Measurements from ENCODE around the gene SARDH. TPM values are rescaled to one million over a fixed set of nuclear protein-coding genes. Genes with fewer than 3 reads are reported as not detected.

Gene SARDH
- total RNA-seq, 1 donor from 2014 or later, result 2.8 TPM

DNA sequence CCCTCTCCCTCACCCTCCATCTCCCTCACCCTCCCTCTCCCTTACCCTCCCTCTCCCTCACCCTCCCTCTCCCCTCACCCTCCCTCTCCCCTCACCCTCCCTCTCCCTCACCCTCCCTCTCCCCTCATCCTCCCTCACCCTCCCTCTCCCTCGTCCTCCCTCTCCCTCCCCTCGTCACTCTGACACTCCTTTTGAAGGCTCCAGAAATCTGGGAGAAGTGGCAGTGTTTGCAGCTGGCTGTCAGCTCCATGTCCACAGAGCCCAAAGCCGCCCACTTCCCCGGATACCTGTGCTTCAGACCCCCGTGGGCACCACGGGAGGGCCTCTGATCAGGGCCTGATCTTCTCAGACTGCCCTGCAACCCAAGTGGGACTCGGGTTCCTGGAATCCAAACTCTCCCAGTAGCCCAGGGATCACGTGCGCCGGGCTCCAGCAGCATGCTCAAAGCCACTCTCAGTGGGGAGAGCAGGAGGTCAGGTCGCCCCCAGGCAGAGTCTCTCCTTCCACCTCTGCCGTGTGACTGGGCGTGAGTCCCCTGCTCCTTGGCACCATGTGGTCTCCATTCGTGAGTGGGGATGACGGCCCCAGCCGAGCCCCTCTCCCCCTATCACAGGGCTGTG lies 68.9 kb downstream of the SARDH start:
- no peak for DNase-seq (ENCODE audit: low spot score)

DNA sequence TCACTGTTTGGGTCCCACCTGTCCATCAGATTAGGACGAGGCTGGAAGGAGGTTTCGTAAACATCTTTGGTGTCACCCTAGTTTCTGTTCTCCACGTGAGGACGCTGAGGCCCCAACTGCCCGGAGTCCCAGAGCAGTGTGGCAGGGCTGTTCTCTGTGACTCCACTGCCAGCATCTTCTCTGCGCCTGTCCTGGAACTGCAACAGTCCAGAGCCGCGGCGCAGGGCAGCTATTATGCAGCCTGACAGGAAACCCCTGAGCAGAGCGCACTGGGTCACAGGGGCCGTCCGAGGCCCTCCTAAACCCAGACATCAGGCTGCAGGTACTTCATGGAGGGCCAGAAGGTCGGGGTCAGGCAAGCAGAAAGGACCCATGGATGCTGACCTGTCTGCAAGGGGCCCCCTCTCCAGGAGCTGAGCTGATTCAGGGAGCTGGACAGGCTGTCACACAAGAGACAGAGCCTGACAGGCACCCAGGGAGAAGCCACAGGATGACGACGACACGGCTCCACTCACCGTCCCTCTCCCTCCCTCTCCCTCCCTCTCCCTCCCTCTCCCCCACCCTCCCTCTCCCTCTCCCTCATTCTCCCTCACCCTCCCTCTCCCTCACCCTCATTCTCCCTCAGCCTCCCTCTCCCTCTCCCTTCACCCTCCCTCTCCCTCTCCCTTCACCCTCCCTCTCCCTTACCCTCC lies 70.2 kb downstream of the SARDH start:
- DNase-seq (ENCODE audit: low spot score), result no peak

DNA sequence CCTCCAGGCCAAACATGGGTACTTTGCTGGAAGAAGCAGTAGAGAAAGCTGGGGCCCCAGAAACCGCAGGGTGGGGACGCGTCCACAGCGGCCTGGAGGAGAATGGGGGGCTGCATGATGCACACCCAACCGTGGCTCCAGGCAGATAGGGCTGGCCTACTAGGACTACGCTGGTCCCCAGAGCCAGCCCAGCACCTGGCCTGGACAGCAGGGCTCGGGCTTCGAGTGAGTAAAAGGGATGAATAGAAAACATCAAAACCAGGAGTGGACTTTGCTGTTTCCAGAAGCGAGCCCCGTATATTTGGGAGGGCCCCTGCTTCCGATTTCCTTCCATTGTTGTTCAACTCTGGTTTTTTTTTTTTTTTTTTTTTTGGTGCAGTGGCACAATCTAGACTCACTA lies 71.3 kb downstream of the SARDH start:
- no peak for DNase-seq (ENCODE audit: low spot score)

DNA sequence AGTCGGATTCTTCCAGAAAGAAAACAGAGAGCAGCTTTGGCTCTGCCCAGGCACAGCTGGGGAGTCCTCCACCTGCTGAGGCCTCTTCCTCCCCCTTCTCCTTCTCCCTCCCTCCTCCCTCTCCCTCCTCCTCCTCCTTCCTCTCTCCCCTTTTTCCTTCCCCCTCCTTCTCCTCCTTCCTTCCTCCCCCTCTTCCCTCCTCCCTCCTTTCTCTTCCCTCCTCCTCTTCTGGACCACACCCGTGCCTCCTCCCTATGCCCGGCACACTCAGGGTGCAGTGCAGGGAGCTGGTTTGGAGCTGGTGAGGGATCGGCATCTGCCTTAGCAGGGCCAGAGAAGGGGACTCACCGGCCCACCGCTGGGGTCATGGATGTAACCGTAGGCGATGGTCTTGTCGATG lies 71.8 kb downstream of the SARDH start:
- no peak for DNase-seq (ENCODE audit: low spot score)

DNA sequence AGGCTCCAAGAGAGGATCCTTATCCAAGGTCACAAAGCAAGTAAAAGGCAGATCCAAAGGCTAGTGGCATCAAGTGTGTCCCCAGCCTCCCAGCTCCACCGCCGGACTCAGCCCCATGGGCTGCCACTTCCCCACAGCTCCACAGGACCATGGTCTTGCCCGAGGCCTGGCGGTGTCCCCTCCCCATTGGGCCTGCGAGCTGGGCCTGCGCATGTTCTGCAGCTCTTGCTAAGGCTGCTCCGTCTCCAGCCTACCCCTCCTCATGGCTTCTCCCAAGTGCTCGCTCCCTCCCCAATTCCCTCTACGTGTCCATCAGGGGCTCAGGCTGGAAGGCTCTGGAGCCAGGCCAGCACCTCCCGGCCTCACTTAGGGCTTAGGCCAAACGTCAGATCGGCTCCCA lies 72.6 kb downstream of the SARDH start:
- DNase-seq (ENCODE audit: low spot score), result no peak

DNA sequence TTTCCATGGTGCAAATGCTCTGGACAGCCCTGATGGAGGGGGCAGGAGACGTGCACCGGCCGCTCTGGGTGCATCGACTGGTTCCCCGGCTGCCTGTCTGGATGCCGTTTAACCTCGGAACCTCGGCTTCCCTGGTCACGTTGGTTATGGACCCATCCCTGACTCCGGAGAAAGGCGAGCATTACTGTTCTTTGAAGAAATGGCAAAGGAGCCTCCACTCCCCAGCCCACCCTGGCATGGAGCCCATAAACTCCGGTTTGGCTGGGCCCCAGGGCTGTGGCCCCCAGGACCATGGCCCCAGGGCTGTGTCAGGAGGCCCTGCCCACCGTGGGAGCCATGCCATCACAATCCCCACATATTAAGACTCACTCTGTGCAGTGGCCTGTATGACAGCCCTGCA lies 73.1 kb downstream of the SARDH start:
- no peak for DNase-seq (ENCODE audit: low spot score)

DNA sequence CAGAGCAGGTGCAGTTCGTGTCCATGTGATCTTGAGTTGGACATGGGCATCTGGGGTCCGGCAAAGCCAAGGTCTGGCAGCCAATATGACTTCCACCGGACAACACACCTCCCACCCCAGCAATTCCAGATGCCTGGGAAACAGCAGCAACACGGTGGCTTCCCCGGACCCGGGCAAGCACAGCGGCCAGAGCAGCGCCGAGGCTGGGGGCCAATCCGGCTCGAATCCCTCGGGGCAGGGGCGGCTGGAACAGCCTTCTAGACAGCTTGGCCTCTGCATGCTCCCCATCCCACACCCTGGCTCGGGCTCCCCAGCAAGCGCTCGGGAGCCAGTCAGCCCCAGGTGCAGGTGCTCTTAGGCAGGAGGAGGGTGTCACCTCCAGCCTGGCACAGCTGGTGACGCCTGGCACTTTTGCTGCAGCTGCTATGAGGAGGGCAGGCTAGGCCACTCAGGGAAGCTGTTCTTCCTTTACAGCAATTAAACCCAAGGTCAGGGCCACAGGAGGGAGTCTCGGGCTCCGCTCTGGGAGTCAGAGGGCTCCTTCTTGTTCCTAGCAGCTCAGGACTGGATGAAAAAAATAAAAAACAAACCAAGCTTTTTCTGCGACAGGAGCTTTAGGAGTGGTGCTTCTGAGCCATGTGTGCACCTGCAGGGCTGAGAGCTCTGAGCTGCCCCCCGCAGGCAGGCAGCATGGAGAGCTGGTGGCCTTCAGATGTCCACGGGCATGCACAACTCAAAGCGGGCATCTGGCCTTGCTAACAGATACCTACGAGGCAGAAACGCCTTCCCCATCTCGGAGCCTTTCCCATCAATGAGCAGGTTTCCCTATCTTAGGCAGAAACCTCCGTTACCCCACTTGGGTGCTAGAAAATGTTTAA lies 73.7 kb downstream of the SARDH start:
- no peak for DNase-seq (ENCODE audit: low spot score)

DNA sequence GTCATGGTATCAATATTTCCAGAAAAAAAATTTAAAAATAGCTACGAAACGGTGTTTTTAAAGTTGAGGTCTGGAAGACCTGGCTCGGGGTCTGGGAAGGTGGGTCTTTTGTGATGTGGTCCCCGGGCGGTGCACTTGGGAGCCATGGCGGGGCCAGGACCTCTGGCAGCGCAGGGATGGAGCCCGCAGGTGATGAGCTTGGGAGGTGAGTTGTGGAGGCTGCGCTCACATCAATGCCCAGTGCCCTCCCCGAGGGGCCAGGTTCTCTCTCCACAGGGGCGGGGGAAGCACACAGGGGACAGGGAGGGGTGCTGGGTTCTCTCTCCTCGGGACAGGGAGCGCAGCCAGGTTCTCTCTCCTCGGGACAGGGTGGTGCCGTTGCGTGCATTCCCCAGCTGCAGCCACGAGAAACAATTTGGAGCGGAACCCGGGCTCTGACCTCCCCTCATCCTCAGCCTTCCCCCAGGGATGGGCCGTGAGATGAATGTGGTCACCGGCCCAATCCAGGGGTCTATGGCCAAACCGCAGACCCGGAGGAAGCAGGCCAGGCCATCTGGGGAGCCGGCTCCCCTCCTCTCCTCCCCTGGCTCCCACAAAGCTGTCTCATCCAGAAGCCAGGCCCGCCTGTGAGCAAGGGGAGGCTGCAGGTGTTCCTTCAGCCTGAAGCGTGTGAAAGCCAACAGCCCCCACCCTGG lies 76.2 kb downstream of the SARDH start:
- DNase-seq (ENCODE audit: low spot score), result no peak

DNA sequence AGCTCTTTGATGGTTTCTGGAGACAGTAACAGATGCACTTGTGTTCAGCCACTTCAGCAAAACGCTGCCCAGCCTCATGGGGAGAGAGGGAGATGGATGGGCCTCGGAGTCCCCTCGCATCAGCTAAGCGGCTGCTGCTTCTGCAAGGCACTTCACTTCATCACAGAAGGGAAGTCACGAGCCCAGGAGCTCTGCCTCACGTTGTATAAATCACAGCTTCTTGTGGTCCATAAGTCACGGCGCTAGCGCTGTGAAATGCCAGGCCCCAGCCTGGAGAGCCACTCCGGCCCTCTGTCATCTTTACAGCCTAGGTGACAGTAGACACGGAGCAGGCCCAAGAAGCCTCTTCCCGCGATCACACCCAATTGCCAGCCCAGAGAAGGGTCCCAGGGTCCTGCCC lies 78.6 kb downstream of the SARDH start:
- DNase-seq (ENCODE audit: low spot score), result no peak

DNA sequence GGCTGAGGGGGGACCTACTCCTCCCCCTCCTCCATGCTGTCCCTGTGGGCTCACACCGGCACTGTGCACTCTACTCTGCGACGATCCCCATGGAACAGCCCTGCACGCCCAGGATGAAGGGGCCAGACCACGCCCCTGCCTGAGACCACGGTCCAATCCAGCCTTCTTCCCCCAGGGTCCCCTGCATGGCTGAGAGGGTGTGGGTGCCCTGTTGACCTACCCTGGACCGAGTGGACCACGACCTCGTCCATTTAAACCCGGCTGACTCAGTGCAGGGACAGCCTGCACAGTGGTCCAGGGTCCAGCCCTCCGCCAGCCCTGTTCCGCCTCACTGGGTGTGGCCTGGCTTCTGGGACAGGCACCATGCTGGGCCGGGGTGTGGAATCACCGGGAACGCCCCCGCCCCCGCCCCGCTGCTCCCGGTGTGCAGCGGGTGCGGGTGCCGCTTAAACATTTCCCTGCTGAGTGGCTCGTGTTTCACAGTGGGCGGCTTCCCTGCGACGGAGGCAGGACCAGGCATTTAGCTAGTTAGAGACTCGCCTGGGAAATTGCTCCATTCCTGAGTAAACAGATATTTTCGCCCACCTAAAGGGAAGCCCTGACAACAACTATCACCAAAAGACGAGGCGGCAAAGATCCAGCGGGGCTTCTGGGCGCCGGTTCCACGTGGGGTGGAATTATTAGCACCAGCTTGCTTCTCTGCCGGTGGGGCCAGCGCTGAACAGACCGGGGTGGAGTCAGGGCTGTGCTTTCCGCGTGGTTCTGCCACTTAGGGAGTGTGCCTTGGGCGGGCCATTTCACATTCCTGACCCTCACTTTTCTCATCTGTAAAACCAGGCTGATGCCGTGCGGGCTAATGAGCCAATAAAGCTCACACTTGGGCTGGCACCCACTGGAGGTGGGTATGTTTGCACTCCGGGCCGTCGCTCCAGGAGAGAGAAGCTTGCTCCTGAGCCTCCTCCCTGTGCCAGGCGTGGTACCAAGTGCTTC lies 79.4 kb downstream of the SARDH start:
- no peak for DNase-seq (ENCODE audit: low spot score)

DNA sequence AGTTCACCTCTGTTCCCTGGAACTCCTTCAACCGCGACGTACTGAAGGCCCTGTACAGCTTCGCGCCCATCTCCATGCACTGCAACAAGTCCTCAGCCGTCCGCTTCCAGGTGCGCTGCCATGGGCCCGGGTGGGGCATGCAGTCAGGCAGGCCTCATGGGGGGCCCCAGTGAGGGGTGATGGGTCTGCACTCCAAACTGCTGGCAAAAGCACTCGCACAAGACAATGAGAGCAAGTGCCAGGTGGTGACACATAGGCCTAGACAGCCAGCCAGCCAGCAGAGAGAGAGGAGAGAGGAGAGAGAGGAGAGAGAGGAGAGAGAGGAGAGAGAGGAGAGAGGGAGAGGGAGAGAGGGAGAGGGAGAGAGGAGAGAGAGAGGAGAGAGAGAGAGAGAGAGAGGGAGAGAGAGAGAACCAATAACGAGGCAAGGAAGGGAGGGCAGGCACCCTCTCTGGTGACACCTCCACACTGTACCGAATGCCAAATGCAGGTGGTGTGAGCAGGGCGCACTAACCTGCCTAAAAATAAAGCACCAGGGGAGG lies 81.0 kb downstream of the SARDH start:
- DNase-seq (ENCODE audit: low spot score), result no peak

DNA sequence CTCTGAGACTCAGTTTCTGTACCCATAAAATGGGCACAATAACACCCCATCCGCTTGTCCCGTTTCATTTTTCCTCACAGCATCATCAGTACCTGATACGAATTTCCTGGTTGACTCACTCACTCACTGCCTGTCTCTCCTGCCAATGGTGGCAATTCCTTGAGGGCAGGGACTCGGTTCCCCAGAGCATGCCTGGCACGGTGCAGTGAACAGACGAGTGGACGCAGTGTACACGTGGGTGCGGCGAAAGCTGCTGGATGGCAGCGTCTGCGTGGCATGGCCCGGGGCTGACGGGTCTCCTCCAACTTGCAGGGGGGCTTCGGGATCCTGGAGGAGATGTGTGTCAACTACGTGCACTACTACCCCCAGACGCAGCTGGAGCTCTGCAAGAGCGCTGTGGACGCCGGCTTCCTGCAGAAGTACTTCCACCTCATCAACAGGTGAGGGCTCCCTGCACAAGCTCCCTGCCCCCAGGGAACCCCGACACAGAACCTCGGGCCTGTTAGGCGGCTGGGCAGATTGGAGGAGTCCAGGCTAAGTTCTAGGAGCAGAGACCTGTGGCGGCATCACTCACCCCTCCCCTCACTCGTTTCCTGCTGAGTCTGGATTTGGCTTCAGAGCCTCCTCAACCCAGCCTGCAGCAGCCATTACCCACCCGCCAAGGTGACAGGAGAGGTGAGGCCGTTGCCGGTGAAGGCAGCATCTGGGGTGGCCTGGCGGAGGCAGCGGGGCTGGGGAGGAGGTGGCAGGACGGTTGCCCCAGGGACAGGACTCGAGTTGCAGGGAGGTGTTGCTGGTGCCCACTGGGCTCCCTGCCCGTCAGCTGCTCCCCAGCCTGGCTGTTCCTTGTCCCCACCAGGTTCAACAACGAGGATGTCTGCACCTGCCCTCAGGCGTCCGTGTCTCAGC lies 81.7 kb downstream of the SARDH start:
- no peak for DNase-seq (ENCODE audit: low spot score)

DNA sequence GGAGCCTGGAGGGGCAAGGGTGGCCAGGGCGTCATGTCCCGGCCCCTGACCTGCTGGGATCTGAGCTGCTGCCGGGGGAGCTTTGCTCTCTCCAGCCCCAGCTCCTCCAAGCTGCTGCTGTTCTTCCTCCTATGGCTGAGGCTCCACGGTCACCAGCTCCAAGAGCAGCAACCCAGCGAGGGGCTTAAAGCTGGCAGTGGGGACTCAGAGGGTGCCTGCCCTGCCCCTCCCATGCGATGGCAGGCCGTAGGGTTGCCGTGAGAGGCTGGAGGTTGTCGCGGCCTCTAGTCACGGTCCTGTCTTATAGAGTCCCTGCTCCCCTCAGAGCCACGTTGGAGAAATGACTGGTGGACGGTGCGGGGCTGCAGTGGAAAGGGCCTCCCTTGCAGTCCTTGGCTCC lies 82.5 kb downstream of the SARDH start:
- no peak for DNase-seq (ENCODE audit: low spot score)

DNA sequence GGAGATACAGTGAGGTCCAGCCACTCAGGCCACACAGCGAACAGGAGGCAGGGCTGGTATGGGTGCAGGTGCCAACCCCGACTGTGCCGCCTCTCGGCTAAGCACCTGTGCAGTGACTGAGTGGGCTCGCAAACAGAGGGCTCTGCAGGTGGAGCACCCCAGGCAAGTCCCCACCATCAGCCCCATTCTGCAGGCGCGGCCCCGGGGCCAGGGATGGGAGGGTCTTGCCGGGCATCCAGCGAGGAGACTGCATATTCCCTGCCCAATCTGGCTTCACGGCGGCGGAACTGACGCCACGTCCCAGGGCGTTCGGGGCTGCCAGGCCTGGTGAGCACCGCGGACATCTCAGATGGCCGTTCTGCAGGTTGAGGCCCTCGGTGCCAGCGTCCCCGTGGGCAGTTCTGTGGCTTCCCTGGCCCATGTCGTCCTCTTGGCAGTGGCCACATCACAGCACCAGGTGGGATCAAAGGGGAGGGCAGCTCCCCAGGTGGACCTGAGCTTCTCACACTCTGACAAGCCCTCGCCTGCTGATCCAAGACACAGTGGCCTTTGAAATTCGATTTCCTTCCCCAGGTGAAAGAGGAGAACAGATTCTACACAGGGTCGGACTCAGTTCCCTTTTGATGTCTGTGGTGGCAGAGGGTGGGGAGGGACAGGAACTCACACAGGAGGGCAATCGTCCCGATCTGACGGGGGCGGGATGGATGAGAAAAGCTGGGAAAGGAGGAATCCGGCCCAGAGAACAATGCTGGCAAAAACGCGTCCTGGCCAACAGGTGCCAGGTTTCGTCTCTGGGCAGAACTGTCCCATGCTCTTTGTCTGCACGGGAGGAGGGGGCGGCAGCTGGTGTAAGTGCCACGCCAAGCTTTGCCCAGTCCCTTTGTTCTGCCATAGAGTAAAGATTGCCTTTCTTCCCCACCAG lies 83.2 kb downstream of the SARDH start:
- no peak for DNase-seq (ENCODE audit: low spot score)

DNA sequence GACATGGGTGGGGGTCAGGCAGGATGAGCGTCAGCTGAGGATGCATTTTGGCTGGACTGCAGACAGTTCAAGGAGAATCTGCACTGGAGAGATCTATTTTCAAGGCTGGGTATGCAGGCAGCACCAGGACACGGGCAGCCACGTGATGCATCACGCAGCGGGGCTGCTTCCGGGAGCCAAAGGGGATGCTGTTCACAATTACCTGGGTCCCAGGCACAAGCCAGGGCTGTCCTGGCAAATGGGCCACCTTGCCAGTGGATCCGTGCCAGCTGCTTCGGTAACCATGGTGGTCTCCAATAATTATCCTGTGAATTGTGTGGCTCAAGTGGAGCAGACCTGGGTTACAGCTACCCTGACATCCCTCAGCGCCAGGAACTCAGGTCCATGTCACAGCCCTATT lies 84.5 kb downstream of the SARDH start:
- no peak for DNase-seq (ENCODE audit: low spot score)

DNA sequence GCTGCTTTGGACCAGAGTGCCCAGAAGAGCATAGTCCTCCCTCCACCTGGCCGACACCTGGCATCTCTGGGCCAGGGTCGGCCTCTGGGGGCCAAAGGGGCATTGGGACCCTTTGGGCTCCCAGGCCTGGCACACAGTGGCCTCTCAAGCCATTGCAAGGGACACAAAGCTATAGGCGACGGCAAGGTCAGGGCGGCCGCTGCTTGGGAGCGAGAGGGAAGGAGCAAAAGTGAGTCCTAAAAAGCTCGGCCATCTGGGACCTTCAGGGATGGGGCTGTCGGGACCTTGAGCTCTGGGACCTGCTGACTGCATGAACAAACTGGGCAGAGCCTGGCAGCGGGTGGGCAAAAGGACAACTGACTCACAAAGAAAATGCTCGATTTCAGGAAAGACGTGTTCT lies 88.1 kb downstream of the SARDH start:
- DNase-seq (ENCODE audit: low spot score), result no peak

DNA sequence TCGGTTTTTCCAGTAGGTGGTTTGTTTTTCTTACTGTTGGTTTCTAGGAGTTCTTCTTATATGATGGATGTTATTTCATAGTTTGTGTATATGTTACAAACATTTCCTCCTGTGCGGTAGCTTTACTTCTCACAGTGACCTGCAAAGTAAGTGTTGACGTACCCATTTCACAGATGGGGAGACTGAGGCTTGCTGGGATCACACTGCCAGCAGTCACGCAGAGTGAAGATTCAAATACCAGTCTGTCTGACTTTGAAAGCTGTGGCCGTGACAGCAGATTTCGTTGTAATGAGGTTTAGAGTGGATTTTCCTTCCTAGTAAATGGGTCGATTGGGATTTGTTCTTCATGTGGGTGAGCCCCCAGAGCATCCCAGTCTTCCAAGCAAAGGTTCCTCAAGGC lies 89.0 kb downstream of the SARDH start:
- DNase-seq (ENCODE audit: low spot score), result no peak

DNA sequence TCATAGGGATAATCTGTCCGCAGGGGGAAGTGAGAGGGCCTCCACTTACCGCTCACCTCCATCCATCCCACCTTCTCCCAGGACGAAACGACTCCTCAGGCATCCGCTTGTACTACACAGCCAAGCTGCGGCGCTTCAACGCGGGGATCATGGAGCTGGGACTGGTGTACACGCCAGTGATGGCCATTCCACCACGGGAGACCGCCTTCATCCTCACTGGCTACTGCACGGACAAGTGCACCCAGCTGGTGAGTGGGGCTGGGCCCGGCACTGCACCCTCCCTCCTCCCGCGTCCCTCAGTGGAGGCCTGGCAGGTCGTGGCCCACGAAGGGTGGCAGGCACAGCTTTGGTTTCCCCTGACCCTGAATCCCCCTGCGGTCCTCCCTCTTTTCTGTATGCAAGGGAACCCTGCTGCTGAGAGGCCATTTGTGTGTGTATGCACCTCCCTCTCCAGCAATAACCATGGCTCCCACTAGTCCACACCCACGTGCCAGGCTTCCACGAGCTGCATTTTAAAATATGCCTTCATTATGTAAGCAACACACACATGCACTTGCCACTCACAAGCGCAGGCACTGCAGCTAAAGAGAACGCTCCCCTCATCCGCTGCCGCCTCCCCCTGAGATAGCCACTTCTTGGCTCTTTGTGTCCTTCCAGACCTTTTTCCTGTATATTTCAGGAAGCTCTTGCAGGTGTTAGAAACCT lies 90.2 kb downstream of the SARDH start:
- DNase-seq (ENCODE audit: low spot score), result no peak
